Measurements from ENCODE around the gene HOXB5. TPM values are rescaled to one million over a fixed set of nuclear protein-coding genes. Genes with fewer than 3 reads are reported as not detected.

HOXB5 gene
- total and polyA plus RNA-seq, 11 donors: 0.04 to 1.0 (median 0.17) TPM; not detected in 6

DNA sequence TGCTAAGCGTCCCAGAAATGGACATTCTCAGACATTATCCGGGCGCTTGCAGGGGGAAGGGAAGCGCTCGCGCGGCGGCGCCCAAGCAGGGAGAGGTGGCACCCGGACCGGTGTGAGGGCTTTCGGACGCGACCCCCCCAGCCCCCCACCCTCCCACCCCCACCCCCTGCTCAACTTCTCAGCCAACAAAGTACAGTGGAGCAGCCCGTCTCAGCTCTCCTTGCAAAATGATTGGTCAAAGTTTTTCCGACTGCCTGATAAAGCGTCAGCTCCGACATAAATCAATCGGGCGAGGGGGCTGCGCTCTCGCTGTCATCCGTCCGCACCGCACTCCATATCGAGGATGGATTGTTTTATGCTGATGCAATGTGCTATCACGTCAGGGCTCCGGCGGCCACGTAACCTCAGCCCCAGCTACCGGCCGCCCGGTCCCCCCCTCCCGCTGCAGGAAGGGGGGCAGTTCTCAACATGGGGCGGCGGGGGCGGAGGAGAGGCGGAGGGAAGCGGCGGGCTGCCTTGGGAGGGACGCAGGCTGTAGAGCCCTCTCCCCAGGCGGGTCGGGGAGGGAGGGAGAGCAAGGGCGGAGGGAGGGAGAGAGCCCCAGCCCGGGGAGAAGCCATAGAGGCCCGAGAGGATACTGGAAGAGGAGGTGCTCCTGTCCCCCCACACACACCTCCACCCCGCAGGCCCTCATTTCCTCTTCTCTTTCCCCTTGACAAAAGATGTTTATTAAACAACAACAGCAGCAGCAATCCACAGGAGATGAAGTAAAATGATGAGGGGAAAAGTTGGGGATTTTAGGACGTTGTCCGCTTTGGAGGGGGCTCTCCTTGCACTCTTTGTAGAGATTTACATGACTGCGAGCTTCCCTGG lies 32.9 kb upstream of the HOXB5 start, which contains the start of gene HOXB9:
Gene HOXB9, minus strand, starts transcription at position 114 of the 873 bp plus-strand sequence. Its CDS starts 89 bp downstream, at position 25.
- no peaks in the 10 kb centered on the region for H3K9me3 ChIP-seq
- intact Hi-C loops (cut with DNase I): loop anchor here in 1 of 10 donors (10.0 kb wide), 1 partner anchor 462 kb away; no protein-coding TSS in a partner anchor
- 1 to 3% (median 2%) methylated on average over 35 to 50 of the region's 50 CpGs for WGBS, 4 donors
- peaks cover 85 to 100% (median 100%) of the 10 kb centered on the region in 9 donors for H3K27me3 ChIP-seq
- H3K4me1 ChIP-seq: peaks cover 7 to 26% (median 21%) of the 10 kb centered on the region in 12 donors
- H3K4me3 ChIP-seq: peak within 1 kb of the TSS; percentile 1 to 47 (median 37)
- DNase-seq (no peak), ATAC-seq (no peak)
- no peaks in the 10 kb centered on the region for H3K36me3 ChIP-seq
- no peak within 1 kb of the TSS for H3K27ac ChIP-seq
- TF ChIP-seq CTCF (IDR thresholded peaks at IDR 0.05) (no peak), POLR2A (IDR thresholded peaks at IDR 0.05) (no peak)

GRCh38 chr17:48625495-48626244 lies 32.1 kb upstream of the HOXB5 start:
- no peak overlapping the region for H3K27ac ChIP-seq
- peaks cover 7 to 26% (median 21%) of the 10 kb centered on the region in 12 donors for H3K4me1 ChIP-seq
- intact Hi-C loops (cut with DNase I): loop anchor here in 1 of 10 donors (10.0 kb wide), 1 partner anchor 461 kb away; no protein-coding TSS in a partner anchor
- DNase-seq: no peak
- H3K4me3 ChIP-seq: peak overlapping the region; percentile 1 to 47 (median 37)
- 0 to 2% (median 1%) methylated on average over 63 to 69 of the region's 69 CpGs for WGBS, 4 donors
- peaks cover 86 to 100% (median 100%) of the 10 kb centered on the region in 9 donors for H3K27me3 ChIP-seq
- TF ChIP-seq POLR2A (IDR thresholded peaks at IDR 0.05) (no peak), CTCF (IDR thresholded peaks at IDR 0.05) (no peak)
- no peaks in the 10 kb centered on the region for H3K9me3 ChIP-seq
- no peaks in the 10 kb centered on the region for H3K36me3 ChIP-seq
- peak in 3 of 4 donors; percentile 49 to 67 (median 59) for ATAC-seq

GRCh38 chr17:48624544-48625494 lies 31.2 kb upstream of the HOXB5 start:
- ATAC-seq: peak in 2 of 4 donors; percentile 30 to 39
- TF ChIP-seq POLR2A (IDR thresholded peaks at IDR 0.05) (no peak), CTCF (IDR thresholded peaks at IDR 0.05) (no peak)
- Histone ChIP-seq H3K27ac (no peak overlapping the region), H3K9me3 (no peaks in the 10 kb centered on the region), H3K27me3 (peaks cover 87 to 100% (median 100%) of the 10 kb centered on the region in 9 donors), H3K4me1 (peaks cover 7 to 26% (median 21%) of the 10 kb centered on the region in 12 donors), H3K4me3 (peak overlapping the region; percentile 1 to 47 (median 37)), H3K36me3 (no peaks in the 10 kb centered on the region)
- DNase-seq: no peak
- intact Hi-C loops (cut with DNase I): loop anchor here in 2 of 10 donors (5.0 to 10.0 kb wide), 2 partner anchors 273 to 460 kb away; no protein-coding TSS in a partner anchor
- 1 to 3% (median 2%) methylated on average over 27 to 66 of the region's 66 CpGs for WGBS, 4 donors
